ENCODE data around the gene TRHDE.
A peak's percentile ranks its signal among the peaks of the same experiment; 100 is the strongest.
"Not testable (repeated sequence)": the region's sequence is repeated elsewhere in the genome, so short reads cannot be mapped to it uniquely, and the experiment has no call there.

Gene TRHDE

DNA sequence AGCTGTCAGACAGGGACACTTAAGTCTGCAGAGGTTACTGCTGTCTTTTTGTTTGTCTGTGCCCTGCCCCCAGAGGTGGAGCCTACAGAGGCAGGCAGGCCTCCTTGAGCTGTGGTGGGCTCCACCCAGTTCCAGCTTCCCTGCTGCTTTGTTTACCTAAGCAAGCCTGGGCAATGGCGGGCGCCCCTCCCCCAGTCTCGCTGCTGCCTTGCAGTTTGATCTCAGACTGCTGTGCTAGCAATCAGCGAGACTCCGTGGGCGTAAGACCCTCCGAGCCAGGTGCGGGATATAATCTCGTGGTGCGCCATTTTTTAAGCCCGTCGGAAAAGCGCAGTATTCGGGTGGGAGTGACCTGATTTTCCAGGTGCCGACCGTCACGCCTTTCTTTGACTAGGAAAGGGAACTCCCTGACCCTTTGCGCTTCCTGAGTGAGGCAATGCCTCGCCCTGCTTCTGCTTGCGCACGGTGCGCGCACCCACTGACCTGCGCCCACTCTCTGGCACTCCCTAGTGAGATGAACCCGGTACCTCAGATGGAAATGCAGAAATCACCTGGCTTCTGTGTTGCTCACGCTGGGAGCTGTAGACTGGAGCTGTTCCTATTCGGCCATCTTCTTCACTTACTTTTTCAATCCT is 248.0 kb downstream of the TRHDE start:
- H3K4me1 ChIP-seq (ENCODE audit: control insufficient read depth, insufficient read depth, low read length); H3K36me3 ChIP-seq (ENCODE audit: control insufficient read depth, insufficient read depth, low read length, severe bottlenecking); H3K9ac ChIP-seq (ENCODE audit: low read length); H3K9me3 ChIP-seq (ENCODE audit: control insufficient read depth, low read length); H3K27me3 ChIP-seq (replicated peaks; ENCODE audit: control insufficient read depth, insufficient read depth, low read length); H3K4me3 ChIP-seq (ENCODE audit: low read length); DNase-seq (ENCODE audit: low read depth): not testable (repeated sequence)

DNA sequence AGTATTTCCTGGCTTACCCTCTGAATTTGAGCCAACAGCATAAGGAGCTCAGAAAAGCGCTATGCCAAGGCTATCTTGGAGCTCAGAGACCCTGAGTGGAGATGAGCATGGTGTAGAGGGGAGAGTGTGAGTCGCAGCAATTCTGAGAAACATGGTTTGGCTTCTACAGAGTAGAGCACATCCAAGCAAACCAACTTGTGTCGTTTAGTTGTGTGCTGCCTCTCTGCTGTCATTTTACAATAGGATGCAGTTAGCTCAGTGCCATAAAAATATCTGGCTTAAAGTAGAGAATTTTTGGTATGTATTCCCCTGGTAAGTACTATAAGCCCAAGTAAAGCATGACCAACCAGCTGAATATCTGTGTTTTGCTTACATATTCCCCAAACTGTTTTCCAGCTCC is 249.2 kb downstream of the TRHDE start:
- H3K4me1 ChIP-seq (ENCODE audit: control insufficient read depth, insufficient read depth, low read length), result no peaks in the 10 kb centered on the region
- H3K4me3 ChIP-seq (ENCODE audit: low read length), result no peak overlapping the region
- H3K36me3 ChIP-seq (ENCODE audit: control insufficient read depth, insufficient read depth, low read length, severe bottlenecking), result no peaks in the 10 kb centered on the region
- H3K27me3 ChIP-seq (replicated peaks; ENCODE audit: control insufficient read depth, insufficient read depth, low read length), result no peaks in the 10 kb centered on the region
- peak; percentile 31 for DNase-seq (ENCODE audit: low read depth)
- no peak overlapping the region for H3K9ac ChIP-seq (ENCODE audit: low read length)
- no peaks in the 10 kb centered on the region for H3K9me3 ChIP-seq (ENCODE audit: control insufficient read depth, low read length)

DNA sequence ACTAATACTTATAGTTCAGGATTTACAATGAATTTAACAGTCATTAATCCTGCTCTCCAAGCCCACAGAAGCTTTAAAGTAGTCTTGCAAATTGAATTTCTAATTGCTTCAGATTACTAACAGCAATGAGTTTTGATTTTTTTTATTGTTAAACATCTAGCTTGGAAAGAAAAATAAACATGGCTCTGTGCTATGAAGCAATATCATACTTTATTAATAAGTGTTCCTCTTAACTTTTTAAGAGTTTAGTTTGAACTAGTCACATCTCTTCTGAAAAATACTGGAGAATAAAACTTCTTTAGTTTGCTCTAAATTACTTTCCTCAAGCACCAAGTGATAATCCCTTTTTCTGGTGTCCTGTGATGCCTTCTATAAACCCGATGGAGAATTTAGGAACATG is 250.2 kb downstream of the TRHDE start:
- Histone ChIP-seq H3K27me3 (replicated peaks; ENCODE audit: control insufficient read depth, insufficient read depth, low read length) (no peaks in the 10 kb centered on the region), H3K4me1 (ENCODE audit: control insufficient read depth, insufficient read depth, low read length) (no peaks in the 10 kb centered on the region)
- DNase-seq (ENCODE audit: low read depth), result peak; percentile 50

DNA sequence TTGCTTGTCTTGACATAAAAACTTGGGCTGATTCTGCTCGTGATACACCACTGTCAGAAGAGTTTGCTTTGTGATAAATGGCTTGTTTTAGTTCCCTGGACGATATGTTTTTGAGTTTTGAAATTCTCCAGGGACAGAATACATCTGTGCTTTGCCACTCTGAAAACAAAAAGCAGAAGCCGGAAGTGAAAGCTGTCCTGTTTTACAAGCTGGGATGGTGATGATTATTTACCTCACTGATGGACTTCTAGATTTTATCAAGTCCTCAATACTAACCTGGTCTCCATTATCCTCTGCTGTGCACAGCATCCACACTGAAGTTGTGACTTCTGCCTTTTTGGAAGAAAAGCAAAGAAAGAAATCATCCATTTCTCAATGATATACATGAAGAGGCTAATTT is 251.6 kb downstream of the TRHDE start:
- Histone ChIP-seq H3K4me1 (ENCODE audit: control insufficient read depth, insufficient read depth, low read length) (no peaks in the 10 kb centered on the region), H3K36me3 (ENCODE audit: control insufficient read depth, insufficient read depth, low read length, severe bottlenecking) (no peaks in the 10 kb centered on the region), H3K9me3 (ENCODE audit: control insufficient read depth, low read length) (no peaks in the 10 kb centered on the region), H3K4me3 (ENCODE audit: low read length) (no peak overlapping the region), H3K27me3 (replicated peaks; ENCODE audit: control insufficient read depth, insufficient read depth, low read length) (no peaks in the 10 kb centered on the region), H3K9ac (ENCODE audit: low read length) (no peak overlapping the region)
- no peak for DNase-seq (ENCODE audit: low read depth)

More for the DNA sequence above, 250.2 kb downstream of the TRHDE start:
- H3K36me3 ChIP-seq (ENCODE audit: control insufficient read depth, insufficient read depth, low read length, severe bottlenecking), result no peaks in the 10 kb centered on the region
- no peaks in the 10 kb centered on the region for H3K9me3 ChIP-seq (ENCODE audit: control insufficient read depth, low read length)
- no peak overlapping the region for H3K9ac ChIP-seq (ENCODE audit: low read length)
- no peak overlapping the region for H3K4me3 ChIP-seq (ENCODE audit: low read length)

DNA sequence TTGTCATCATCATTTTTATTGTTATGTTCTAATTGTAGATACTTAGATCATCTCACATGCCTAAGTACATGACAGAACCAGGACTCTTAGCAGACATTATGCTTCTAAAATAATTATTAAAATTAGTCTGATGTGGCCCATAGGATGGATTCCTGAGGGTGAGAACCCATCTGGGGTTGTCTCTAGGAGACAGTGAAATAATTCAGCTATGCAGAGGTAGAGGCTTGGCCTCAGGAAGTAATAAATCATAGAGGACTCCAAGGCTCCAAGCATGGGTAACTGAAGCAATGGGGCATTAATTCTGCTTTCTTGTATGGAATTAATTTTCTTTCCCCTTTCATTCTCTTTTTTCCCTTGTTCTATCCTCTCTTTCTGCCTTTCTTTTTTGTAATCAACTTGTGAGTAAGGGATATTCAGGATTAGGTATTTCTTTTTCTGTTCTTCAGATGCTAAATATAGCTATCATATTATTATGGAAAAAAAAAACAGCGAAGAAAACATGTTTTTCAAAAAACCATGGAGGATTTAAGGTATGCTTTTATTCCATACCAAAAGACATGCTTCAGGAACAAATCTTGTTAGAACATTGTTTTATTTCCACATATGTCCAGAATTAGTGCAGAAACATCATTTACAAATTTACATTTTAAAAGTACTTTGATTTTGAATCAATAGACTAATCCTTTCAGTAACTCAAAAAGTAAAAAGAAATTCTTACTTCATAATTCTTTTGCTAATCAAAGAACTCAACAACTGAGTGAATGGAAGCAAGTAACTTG is 263.2 kb downstream of the TRHDE start:
- no peak for DNase-seq (ENCODE audit: low read depth)
- H3K4me3 ChIP-seq (ENCODE audit: low read length), result no peak overlapping the region
- no peaks in the 10 kb centered on the region for H3K36me3 ChIP-seq (ENCODE audit: control insufficient read depth, insufficient read depth, low read length, severe bottlenecking)
- H3K9ac ChIP-seq (ENCODE audit: low read length), result no peak overlapping the region
- no peaks in the 10 kb centered on the region for H3K27me3 ChIP-seq (replicated peaks; ENCODE audit: control insufficient read depth, insufficient read depth, low read length)
- no peaks in the 10 kb centered on the region for H3K9me3 ChIP-seq (ENCODE audit: control insufficient read depth, low read length)
- peaks cover 12% of the 10 kb centered on the region for H3K4me1 ChIP-seq (ENCODE audit: control insufficient read depth, insufficient read depth, low read length)

DNA sequence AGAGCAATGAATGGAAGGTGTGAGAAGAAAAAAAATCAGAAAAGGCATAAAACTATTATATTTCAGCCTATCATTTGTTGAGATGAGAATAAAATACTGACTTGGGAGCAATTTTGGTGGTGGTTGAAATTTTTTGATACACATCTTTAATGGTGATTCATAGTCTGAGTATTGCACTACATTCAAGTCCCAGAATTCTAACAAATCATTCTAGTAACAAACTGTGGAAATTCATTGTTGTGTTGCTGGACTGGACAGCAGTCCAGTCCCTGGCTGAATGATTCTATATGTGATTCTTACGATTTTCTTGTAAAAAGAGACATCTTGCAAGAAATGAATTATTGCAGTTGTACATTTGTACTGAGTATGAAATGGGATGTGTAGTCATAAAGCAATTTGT is 268.6 kb downstream of the TRHDE start:
- Histone ChIP-seq H3K4me1 (ENCODE audit: control insufficient read depth, insufficient read depth, low read length) (no peaks in the 10 kb centered on the region), H3K9me3 (ENCODE audit: control insufficient read depth, low read length) (no peaks in the 10 kb centered on the region), H3K27me3 (replicated peaks; ENCODE audit: control insufficient read depth, insufficient read depth, low read length) (no peaks in the 10 kb centered on the region), H3K36me3 (ENCODE audit: control insufficient read depth, insufficient read depth, low read length, severe bottlenecking) (no peaks in the 10 kb centered on the region), H3K4me3 (ENCODE audit: low read length) (no peak overlapping the region), H3K9ac (ENCODE audit: low read length) (no peak overlapping the region)
- peak; percentile 47 for DNase-seq (ENCODE audit: low read depth)

DNA sequence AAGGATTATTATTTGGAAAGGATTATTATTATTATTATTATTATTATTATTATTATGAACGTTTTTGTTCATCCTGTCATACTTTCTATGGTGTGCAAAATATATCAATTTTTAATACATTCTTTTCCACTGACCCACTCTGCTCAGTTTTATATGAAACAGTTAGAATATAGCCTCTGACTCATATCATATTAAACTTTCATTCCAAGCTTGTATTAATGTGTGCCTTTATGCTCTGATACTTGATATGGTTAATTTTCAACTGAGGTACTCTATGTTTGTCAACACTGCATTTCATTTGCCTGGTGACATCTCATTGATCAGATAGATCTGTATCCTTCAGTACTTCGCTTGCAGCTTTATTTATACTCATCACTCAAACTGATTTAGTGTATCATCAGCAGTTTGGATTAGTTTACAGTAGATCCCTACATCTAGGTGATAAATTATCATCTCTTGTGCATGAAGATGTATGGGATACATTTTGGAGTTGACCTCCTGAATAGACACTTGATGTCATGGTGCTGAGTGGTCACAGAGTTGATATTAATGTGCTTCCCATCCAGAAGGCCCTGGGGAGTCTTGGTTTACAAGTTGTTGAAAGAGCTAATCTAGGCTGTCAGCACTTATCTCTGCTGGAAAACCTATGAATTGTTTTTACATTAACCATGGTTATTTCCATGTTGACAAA is 271.8 kb downstream of the TRHDE start:
- DNase-seq (ENCODE audit: low read depth), result no peak
- no peaks in the 10 kb centered on the region for H3K27me3 ChIP-seq (replicated peaks; ENCODE audit: control insufficient read depth, insufficient read depth, low read length)
- no peak overlapping the region for H3K9ac ChIP-seq (ENCODE audit: low read length)

DNA sequence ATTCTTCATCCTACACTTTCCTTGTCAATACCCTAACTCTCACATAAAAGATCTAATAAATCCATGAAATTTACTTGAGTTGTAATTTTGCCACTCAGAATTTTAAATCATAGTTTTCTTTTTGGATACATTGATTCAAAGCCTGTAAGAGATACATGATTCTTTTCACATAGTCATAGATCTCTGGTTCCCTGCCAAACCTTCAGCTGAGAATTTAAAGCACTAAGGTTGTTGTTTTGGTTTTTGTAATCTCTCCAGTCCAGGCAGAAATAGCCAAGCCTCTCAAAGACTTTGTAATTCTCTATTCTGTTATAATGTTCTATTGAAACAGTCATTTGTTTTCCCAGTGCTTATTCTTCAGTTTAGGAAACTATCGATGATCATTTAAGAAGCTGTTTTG is 273.9 kb downstream of the TRHDE start:
- Histone ChIP-seq H3K4me1 (ENCODE audit: control insufficient read depth, insufficient read depth, low read length) (peaks cover 10% of the 10 kb centered on the region), H3K9ac (ENCODE audit: low read length) (no peak overlapping the region), H3K36me3 (ENCODE audit: control insufficient read depth, insufficient read depth, low read length, severe bottlenecking) (no peaks in the 10 kb centered on the region), H3K27me3 (replicated peaks; ENCODE audit: control insufficient read depth, insufficient read depth, low read length) (no peaks in the 10 kb centered on the region), H3K4me3 (ENCODE audit: low read length) (no peak overlapping the region), H3K9me3 (ENCODE audit: control insufficient read depth, low read length) (no peaks in the 10 kb centered on the region)
- peak; percentile 24 for DNase-seq (ENCODE audit: low read depth)

More for the DNA sequence above, 271.8 kb downstream of the TRHDE start:
- no peak overlapping the region for H3K4me3 ChIP-seq (ENCODE audit: low read length)
- peaks cover 10% of the 10 kb centered on the region for H3K4me1 ChIP-seq (ENCODE audit: control insufficient read depth, insufficient read depth, low read length)
- no peaks in the 10 kb centered on the region for H3K9me3 ChIP-seq (ENCODE audit: control insufficient read depth, low read length)
- no peaks in the 10 kb centered on the region for H3K36me3 ChIP-seq (ENCODE audit: control insufficient read depth, insufficient read depth, low read length, severe bottlenecking)

DNA sequence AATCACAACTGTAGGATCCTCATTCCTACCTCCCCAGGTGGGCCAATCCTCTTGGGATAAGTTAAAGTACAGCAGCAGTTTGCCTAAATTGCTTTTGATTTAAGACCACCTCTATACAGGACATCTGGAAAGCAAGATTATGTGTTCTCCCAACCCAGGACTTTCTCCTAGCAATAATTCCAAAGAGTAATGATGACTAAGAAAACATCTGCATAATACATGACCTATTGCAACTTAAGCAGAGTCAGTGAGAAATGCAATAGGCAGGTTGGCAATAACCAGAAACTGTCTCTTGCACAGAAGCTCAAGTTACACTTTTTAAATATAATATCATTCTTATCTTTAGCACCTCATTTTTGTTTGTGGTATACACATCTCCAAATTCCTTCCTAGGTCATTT is 275.4 kb downstream of the TRHDE start:
- H3K9me3 ChIP-seq (ENCODE audit: control insufficient read depth, low read length), result no peaks in the 10 kb centered on the region
- DNase-seq (ENCODE audit: low read depth), result peak; percentile 34
- H3K9ac ChIP-seq (ENCODE audit: low read length), result no peak overlapping the region
- no peaks in the 10 kb centered on the region for H3K27me3 ChIP-seq (replicated peaks; ENCODE audit: control insufficient read depth, insufficient read depth, low read length)
- no peaks in the 10 kb centered on the region for H3K36me3 ChIP-seq (ENCODE audit: control insufficient read depth, insufficient read depth, low read length, severe bottlenecking)
- peaks cover 10% of the 10 kb centered on the region for H3K4me1 ChIP-seq (ENCODE audit: control insufficient read depth, insufficient read depth, low read length)
- no peak overlapping the region for H3K4me3 ChIP-seq (ENCODE audit: low read length)

DNA sequence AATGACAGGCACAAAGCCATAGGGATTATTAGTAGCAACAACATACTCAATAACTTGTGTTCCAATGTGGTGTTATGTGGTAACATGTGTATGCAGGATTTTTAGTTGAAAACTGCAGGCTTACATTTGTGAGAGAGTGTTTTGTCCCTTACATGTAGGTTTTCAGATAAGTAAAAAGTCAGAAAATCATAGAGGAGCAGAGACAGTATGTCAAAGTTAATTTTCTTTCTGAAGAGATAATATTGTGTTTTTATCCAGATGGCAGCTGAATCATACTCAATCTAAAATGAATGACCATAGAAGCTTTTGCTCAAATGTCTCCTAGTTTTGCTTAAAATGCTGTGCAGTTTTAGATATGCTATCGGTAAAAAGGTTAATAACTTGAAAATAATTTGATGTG is 277.0 kb downstream of the TRHDE start:
- no peak overlapping the region for H3K9ac ChIP-seq (ENCODE audit: low read length)
- no peak for DNase-seq (ENCODE audit: low read depth)
- peaks cover 10% of the 10 kb centered on the region for H3K4me1 ChIP-seq (ENCODE audit: control insufficient read depth, insufficient read depth, low read length)
- H3K9me3 ChIP-seq (ENCODE audit: control insufficient read depth, low read length), result no peaks in the 10 kb centered on the region
- H3K36me3 ChIP-seq (ENCODE audit: control insufficient read depth, insufficient read depth, low read length, severe bottlenecking), result no peaks in the 10 kb centered on the region
- H3K4me3 ChIP-seq (ENCODE audit: low read length), result no peak overlapping the region
- H3K27me3 ChIP-seq (replicated peaks; ENCODE audit: control insufficient read depth, insufficient read depth, low read length), result no peaks in the 10 kb centered on the region

DNA sequence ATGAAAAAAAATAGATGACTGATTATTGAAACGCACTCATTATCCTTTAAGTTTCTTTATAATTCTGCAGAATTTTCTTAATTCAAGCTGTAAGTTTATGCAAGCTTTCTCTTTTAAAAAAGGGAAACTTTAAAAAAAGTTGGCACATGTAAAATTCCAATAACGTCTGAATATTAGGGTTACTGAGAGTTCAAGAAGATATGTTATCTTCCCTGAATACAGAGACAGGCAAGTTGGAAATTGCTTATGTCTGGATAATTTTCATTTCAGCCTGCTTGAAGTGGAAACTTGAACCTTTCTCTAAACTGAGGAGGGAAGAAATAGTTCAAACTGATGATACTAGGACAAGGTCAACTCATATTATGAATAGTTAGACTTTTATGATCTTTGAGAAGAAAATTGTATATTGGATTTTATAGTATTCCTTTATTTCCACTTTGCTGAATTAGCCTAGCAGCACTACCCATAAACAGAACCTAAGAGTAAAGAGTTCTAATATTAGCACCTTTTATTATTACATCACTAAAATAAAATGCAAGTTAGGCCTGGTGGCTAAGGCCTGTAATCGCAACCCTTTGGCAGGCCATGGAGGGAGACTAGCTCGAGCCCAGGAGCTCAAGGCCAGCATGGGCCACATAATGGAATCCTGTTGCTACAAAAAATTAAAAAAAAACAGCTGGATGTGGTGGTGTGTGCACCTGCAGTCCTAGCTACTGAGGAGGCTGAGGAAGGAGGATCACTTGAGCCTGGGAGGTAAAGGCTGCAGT is 288.0 kb downstream of the TRHDE start:
- H3K4me1 ChIP-seq (ENCODE audit: control insufficient read depth, insufficient read depth, low read length), result no peaks in the 10 kb centered on the region
- H3K36me3 ChIP-seq (ENCODE audit: control insufficient read depth, insufficient read depth, low read length, severe bottlenecking), result peaks cover 3% of the 10 kb centered on the region
- no peaks in the 10 kb centered on the region for H3K9me3 ChIP-seq (ENCODE audit: control insufficient read depth, low read length)
- no peaks in the 10 kb centered on the region for H3K27me3 ChIP-seq (replicated peaks; ENCODE audit: control insufficient read depth, insufficient read depth, low read length)
- H3K9ac ChIP-seq (ENCODE audit: low read length), result no peak overlapping the region
- no peak overlapping the region for H3K4me3 ChIP-seq (ENCODE audit: low read length)
- DNase-seq (ENCODE audit: low read depth), result no peak
